ENCODE results near the gene MFSD2A.
"Not testable (repeated sequence)": the region's sequence is repeated elsewhere in the genome, so short reads cannot be mapped to it uniquely, and the experiment has no call there.

MFSD2A gene

DNA sequence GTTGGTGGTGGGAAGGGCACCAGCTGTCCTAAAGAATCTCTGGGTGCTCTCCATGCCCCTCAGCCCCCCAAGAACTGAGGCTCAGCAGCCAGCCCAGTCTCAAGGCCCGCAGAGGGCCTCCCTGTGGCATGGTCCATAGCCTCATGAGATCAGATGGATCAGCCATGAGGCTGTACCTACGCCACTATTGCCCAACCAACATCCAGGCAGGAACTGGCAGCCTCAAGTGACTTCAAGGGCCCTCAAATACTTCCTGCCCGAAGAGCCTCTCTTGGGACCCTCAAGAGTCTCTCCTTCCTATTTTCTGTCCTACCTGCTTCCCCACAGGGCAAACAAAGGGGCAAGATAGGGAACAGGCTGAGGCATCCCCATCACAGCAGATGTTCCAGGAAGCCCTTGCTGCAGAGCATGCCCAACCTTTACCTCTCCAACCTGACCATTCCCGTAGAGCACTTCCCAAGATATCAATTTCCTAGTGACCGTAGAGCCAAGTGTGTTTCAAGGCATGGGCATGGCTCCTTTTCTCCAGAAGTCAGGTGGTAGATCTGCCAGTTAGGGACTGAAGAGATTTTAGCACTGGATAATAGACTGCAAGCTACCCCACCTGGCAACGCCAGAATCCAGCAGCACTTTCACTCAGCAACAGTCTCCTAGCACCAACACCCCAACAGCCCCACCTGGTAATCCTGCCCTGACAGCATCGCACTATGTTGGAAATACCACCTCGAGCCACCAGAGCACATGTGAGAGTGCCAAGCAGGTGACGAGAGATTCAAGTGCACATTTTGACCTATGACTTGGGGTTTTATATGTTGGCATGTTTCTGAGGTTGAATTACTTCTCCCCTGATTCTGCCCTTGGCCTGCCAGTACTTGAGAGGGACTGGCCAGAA is 13.7 kb upstream of the MFSD2A start:
- DNase-seq, result no peak

GRCh38 chr1:39943471-39944290 is 11.3 kb upstream of the MFSD2A start:
- no peak for DNase-seq

GRCh38 chr1:39944410-39945112 is 10.4 kb upstream of the MFSD2A start:
- DNase-seq, result no peak

DNA sequence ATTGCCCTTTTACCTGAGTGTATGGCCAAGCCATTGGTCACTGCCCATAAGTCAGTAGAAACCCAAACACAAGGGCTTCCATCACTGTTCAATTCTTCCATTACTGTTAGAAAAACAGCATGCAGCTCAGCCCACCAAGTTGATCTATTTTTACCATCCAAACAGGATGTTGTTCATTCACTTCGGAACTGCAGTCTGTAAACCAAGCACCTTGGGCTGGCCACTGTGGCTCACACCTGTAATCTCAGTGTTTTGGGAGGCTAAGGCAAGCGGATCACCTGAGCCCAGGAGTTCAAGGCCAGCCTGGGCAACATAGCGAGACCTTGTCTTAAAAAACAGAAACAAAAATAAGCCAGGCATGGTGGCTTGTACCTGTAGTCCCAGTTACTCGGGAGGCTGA is 8.7 kb upstream of the MFSD2A start:
- no peak for DNase-seq

DNA sequence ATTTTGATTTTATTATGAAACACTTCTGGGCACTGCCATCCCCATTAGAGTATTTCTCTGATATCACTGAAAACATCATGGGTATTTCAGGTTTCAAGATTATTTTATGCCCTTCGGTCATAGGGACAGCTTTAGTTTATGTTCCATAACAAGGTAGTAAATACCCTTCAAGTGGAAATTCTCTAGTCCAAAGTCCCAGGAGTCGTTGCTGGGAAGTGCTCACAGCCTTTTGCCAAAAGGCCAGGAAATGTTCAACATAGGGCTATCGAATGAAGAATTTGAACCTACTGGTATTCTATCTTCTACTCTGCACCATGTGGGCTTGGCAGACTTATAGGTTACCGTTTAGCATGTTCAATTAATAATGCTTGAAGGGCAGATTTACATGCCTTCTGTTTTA is 7.7 kb upstream of the MFSD2A start:
- no peak for DNase-seq

DNA sequence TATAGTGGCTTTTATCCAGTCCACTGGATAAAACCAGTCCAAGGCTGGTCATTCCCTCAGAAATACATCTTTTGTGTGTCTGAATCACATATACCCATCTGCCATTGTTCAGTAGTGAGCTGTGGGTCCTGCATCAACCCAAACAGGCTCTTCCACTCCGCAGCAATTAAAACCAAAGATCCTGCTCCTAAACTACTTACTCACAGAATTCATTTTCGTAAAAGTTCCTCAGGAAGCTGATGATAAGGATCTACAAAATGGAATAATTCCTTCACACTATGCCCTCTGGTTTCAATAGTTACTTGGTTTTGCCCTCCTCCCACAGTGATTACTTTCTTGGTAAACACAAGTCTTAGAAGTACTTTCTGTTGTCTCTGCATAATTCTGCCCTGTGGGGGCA is 5.1 kb upstream of the MFSD2A start:
- no peak for DNase-seq

GRCh38 chr1:39951926-39952325 is 3.0 kb upstream of the MFSD2A start:
- DNase-seq, result no peak

DNA sequence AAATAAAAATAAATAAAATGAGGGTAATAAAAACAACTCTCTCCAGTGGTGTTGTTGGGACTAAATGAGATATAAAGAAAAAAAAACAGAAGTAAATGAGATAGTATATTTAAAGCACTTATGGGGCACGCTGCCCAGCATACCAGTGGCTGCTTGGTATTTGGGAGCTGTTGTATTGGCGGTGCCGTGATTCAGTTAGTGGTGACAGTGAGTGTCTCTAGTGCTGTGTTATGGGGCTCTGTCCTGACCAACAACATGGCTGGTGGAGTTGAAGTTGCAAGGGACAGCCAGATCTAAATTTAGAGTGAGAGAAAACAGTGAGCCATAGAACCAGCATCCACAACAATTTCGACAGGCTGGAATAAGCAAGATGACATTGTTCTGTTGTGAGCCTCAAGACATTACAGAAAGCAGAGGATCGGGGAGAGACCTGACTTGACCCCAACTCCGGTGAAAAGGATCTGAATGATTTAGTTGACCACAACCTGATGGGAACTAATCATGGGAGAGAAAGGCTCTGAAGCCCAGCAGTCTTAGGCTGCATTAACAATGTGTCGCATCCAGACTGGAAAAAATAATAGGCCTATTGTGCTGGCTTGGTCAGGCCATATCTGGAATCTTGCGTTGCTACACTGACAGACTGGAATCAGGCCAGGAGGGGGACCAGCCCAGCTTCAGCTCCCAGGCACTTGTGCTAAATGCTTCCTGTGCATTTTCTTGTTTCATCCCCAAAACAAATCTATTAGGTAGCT is 2.4 kb upstream of the MFSD2A start:
- DNase-seq, result no peak

DNA sequence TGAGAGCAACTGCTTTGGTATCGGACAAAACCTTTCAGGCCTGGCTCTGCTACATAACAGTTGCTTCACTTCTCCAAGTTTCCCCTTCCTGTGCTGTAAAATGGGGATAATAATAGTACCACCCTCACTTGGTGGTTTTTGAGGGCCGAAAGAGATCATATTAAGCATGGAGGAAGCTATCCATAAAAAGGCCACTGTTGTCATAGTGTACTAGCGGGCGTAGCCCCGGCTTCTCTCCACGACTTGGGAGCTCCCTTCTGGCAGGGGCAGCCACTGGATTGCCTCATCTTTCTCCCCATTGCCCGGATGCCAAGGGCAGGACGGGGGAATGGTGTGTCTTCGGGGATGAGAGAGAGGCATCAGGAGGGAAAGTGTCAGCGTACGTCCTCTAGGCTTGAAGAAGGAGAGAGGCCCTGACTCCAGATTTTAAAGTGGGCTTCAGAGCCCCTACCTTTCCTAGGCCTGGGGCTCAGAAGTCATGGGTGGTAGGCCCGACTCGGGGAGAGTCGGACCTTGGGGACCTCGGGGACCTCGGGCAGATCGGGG is 548 bp upstream of the MFSD2A start:
- no peak for DNase-seq

DNA sequence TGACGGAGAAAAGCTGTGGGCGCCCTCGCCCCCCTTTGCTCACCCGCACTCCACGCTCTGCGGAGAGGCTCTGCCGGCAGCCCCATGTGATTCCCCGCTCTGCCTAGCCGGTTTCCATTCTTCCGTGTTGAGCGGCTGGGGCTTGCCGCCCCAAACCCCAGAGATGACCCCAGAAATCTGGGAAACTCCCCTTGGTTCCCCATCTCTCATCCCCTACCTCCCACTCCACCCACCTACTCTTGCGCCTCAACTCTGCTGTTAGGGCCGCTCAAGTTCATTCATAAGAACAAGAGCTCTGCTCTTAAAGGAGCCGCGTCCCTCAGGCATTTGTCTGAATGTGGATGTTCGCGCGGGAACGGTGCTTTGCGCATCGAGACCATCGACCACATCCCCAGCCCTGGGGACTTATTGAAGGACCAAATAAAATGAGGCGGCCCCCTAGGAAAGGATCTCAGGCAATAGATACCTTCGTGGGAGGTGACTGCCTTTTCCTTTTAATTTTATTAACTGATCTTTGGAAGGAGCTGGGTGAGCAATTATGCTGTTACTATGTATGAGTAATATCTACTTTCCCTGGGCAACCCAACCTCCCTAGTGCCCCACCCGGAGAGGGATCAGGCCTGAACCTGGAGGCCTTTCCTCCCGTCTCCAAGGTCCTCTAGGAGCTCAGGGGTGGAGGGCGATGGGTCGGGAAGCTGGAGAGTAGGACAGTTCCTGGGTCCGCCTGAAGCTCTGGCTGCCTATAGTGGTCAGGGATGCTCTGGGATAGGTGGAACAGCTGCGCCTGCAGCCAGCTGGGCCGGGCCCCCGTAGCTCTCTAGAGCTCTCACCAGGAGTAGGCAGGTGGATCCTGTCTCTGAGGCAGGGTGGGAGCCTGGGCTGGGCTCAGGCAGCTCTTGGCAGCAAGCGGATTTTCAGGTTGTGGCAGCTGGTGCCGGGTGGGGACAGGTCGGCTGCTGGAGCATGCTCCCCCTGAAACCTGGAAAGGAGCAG is 898 bp downstream of the MFSD2A start:
- DNase-seq, result peak; percentile 40

GRCh38 chr1:39957299-39958015 is 2.5 kb downstream of the MFSD2A start:
- no peak for DNase-seq

- DNase-seq, result no peak
These were observed 3.7 kb downstream of the MFSD2A start for GRCh38 chr1:39958403-39959200.

DNA sequence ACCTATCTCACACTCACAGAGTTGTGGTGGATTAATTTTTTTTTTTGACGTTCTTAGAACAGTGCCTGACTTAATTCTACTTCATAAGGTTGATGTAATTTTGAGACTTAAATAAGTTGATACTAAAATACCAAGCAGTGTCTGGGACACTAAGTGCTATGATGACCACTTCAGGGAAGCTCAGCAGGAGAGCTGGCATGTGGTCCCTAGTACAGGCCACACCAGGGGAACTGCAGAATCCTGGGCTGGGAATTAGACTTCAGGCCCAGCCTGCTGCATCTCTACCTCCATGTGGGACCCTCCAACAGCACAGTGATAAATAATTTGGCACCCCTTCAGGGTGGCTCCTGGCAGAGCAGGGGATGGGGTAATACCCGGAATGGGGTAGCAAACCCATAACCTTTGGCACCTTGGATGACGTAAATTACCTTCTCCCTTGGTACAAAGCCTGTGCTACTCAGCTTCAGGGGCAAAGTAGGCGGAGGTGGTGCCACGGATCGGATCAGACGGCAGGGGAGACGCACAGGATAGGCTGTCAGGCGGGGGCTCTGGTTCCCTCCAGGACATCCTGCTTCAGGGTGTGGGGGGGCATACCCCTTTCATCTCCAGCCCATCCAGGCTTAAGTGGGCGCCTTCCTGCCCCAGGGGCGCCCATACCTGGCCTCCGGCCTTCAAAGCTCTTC is 4.8 kb downstream of the MFSD2A start:
- DNase-seq, result no peak

GRCh38 chr1:39960431-39960958 is 5.5 kb downstream of the MFSD2A start:
- peak; percentile 71 for DNase-seq

- no peak for DNase-seq
These were observed 7.5 kb downstream of the MFSD2A start for GRCh38 chr1:39962450-39962825.

DNA sequence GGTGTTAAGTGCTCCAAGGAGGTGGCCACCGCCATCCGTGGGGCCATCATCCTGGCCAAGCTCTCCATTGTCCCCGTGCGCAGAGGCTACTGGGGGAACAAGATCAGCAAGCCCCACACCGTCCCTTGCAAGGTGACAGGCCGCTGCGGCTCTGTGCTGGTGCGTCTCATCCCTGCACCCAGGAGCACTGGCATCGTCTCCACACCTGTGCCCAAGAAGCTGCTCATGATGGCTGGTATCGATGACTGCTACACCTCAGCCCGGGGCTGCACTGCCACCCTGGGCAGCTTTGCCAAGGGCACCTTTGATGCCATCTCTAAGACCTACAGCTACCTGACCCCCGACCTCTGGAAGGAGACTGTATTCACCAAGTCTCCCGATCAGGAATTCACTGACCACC is 8.0 kb downstream of the MFSD2A start:
- DNase-seq, result not testable (repeated sequence)

GRCh38 chr1:39964552-39964951 is 9.6 kb downstream of the MFSD2A start:
- DNase-seq, result no peak

- DNase-seq, result no peak
These were observed 10.1 kb downstream of the MFSD2A start for GRCh38 chr1:39965044-39965443.

GRCh38 chr1:39969048-39969447 is 14.1 kb downstream of the MFSD2A start:
- no peak for DNase-seq

Data from CD4-positive, alpha-beta T cell treated with Interleukin-15 for 1 hour (primary cell).